Transverse colon (tissue), 4 donors: ENCODE measurements around the gene PLGRKT.

Experiments used
- CTCF ChIP-seq, 5 experiments: fragments of 200-600 bp in 3 of 5; fragments of 450-650 bp in 2 of 5; sonication (generic) in 3 of 5; IDR thresholded peaks; 1 replicate in 2 of 5; 2 replicates in 3 of 5; pipeline ENCODE4 v1.5.1; 2016 to 2017; ENCODE audit warnings: antibody characterized with exemption in 5 of 5, inconsistent platforms in 3 of 5, mild to moderate bottlenecking in 2 of 5, moderate library complexity in 1 of 5
- EP300 ChIP-seq: sonication (generic); formaldehyde crosslinking; IDR thresholded peaks from one replicate; pipeline ENCODE4 v1.6.1; 2017; ENCODE audit warnings: antibody characterized with exemption, low read depth
- POLR2AphosphoS5 ChIP-seq, 3 donors: sonication (generic); formaldehyde crosslinking; IDR thresholded peaks; one replicate each; pipeline ENCODE4 v1.6.1; 2016; ENCODE audit warnings: antibody characterized with exemption in 3 of 3

GRCh38 chr9:5468850-5469249 is 31.1 kb upstream of the PLGRKT start:
- TF ChIP-seq CTCF (IDR thresholded peaks at IDR 0.05), result no peak
- no peak for TF ChIP-seq EP300
- no peak for TF ChIP-seq POLR2AphosphoS5 (IDR thresholded peaks at IDR 0.05)
